Neuronal stem cell (in vitro differentiated cells): ENCODE results near the gene SERPINA1. TPM values are rescaled to one million over a fixed set of nuclear protein-coding genes. Genes with fewer than 3 reads are reported as not detected.

Source experiments
- DNase-seq: peaks from one replicate; pipeline ENCODE4 v3.0.0-alpha.2; 2013; ENCODE audit warnings: low spot score
- H2AFZ ChIP-seq: one replicate; pipeline ENCODE4 v1.6.1; 2013; ENCODE audit warnings: mild to moderate bottlenecking, low read length, inconsistent platforms
- H2AK5ac ChIP-seq: 2 replicates; pipeline ENCODE4 v1.6.1; 2013; ENCODE audit warnings: low read depth, mild to moderate bottlenecking, inconsistent platforms, low read length, moderate library complexity, mixed read lengths
- H2BK120ac ChIP-seq: 2 replicates; pipeline ENCODE4 v1.6.1; 2013; ENCODE audit warnings: low read depth, mild to moderate bottlenecking, inconsistent platforms, low read length, moderate library complexity, mixed read lengths
- H2BK12ac ChIP-seq: one replicate; pipeline ENCODE4 v1.6.1; 2013; ENCODE audit warnings: low read length, inconsistent platforms
- H2BK15ac ChIP-seq: 2 replicates; pipeline ENCODE4 v1.6.1; 2013; ENCODE audit warnings: mild to moderate bottlenecking, low read length, inconsistent platforms, mixed read lengths
- H2BK5ac ChIP-seq: one replicate; pipeline ENCODE4 v1.6.1; 2013; ENCODE audit warnings: inconsistent platforms, mild to moderate bottlenecking, low read length, moderate library complexity
- H3K14ac ChIP-seq: one replicate; pipeline ENCODE4 v1.6.1; 2013; ENCODE audit warnings: low read length, inconsistent platforms
- H3K18ac ChIP-seq: 2 replicates; pipeline ENCODE4 v1.6.1; 2013; ENCODE audit warnings: low read length, inconsistent platforms
- H3K23ac ChIP-seq: 2 replicates; pipeline ENCODE4 v1.6.1; 2013; ENCODE audit warnings: low read depth, mild to moderate bottlenecking, mixed read lengths, low read length, inconsistent platforms; ENCODE audit not compliant: poor library complexity
- H3K27ac ChIP-seq: replicated peaks from 3 replicates; pipeline ENCODE4 v1.5.1; 2013; ENCODE audit warnings: low read length, inconsistent platforms
- H3K27me3 ChIP-seq, 3 experiments: 2 replicates each; pipeline ENCODE4 v1.6.1; 2013; ENCODE audit warnings: low read length in 3 of 3, mild to moderate bottlenecking in 2 of 3, inconsistent platforms in 1 of 3, low read depth in 1 of 3, mixed read lengths in 1 of 3, moderate library complexity in 1 of 3; ENCODE audit not compliant: control insufficient read depth in 3 of 3, insufficient read depth in 3 of 3
- H3K36me3 ChIP-seq, 2 donors: replicated peaks in 1 of 2; 2 replicates each; pipeline ENCODE4 v1.6.1; 2013; ENCODE audit warnings: low read length in 2 of 2; ENCODE audit not compliant: control insufficient read depth in 2 of 2, insufficient read depth in 2 of 2
- H3K4ac ChIP-seq: 2 replicates; pipeline ENCODE4 v1.6.1; 2013; ENCODE audit warnings: inconsistent platforms, mild to moderate bottlenecking, low read length, moderate library complexity
- H3K4me1 ChIP-seq, 2 donors: 1 replicate in 1 of 2; 2 replicates in 1 of 2; pipeline ENCODE4 v1.6.1; 2013; ENCODE audit warnings: low read length in 2 of 2, low read depth in 1 of 2; ENCODE audit not compliant: control insufficient read depth in 2 of 2, insufficient read depth in 1 of 2
- H3K4me2 ChIP-seq: one replicate; pipeline ENCODE4 v1.6.1; 2013; ENCODE audit warnings: mild to moderate bottlenecking, low read length, inconsistent platforms; ENCODE audit not compliant: insufficient read depth, poor library complexity, severe bottlenecking
- H3K4me3 ChIP-seq, 2 donors: 2 replicates each; pipeline ENCODE4 v1.5.1; 2013; ENCODE audit warnings: low read length in 2 of 2, mild to moderate bottlenecking in 2 of 2, inconsistent platforms in 1 of 2, moderate library complexity in 1 of 2
- H3K79me1 ChIP-seq: one replicate; pipeline ENCODE4 v1.6.1; 2013; ENCODE audit warnings: low read depth, mild to moderate bottlenecking, inconsistent platforms, low read length, moderate library complexity
- H3K9ac ChIP-seq: one replicate; pipeline ENCODE4 v1.6.1; 2013; ENCODE audit warnings: mild to moderate bottlenecking, low read depth, low read length, inconsistent platforms; ENCODE audit not compliant: poor library complexity
- H3K9me3 ChIP-seq, 2 donors: replicated peaks in 1 of 2; 2 replicates each; pipeline versions ENCODE3 to v1.6.1; 2013; ENCODE audit warnings: low read length in 2 of 2, mild to moderate bottlenecking in 2 of 2, inconsistent platforms in 1 of 2, low read depth in 1 of 2, mixed read lengths in 1 of 2, moderate library complexity in 1 of 2; ENCODE audit not compliant: control insufficient read depth in 2 of 2, insufficient read depth in 1 of 2
- H4K8ac ChIP-seq: one replicate; pipeline ENCODE4 v1.6.1; 2013; ENCODE audit warnings: low read depth, mild to moderate bottlenecking, inconsistent platforms, low read length, moderate library complexity
- H4K91ac ChIP-seq: one replicate; pipeline ENCODE4 v1.6.1; 2013; ENCODE audit warnings: low read length, low read depth, mild to moderate bottlenecking, inconsistent platforms; ENCODE audit not compliant: poor library complexity
- WGBS, 2 donors: extraction: QIAGEN DNeasy Blood & Tissue Kit; methylation state at CpG; one replicate each; pipeline ENCODE4 v1.1.7; 2013; ENCODE audit warnings: missing lambda C conversion rate in 2 of 2, mixed read lengths in 1 of 2; ENCODE audit not compliant: insufficient read length in 2 of 2, insufficient replicate concordance in 1 of 2; ENCODE audit errors: extremely low coverage in 2 of 2; 5-methylcytosine and 5-hydroxymethylcytosine counted together
- polyA plus RNA-seq, 2 experiments: library from polyadenylated mRNA; stranded (reverse); fragments of 200-250 nt; gene quantifications; one replicate each; pipeline ENCODE4 v1.2.3, GENCODE V29; 2013

The SERPINA1 gene
- polyA plus RNA-seq (2013, experiment 1 of 2) = not detected
- 0.03 TPM for polyA plus RNA-seq (2013, experiment 2 of 2)

GRCh38 chr14:94388384-94389103, at the start of gene SERPINA1:
Gene SERPINA1, minus strand, starts transcription at chr14:94388602. Its CDS starts 5,365 bp downstream, at chr14:94383237.
- peak within 1 kb of the TSS; percentile 44 for H3K18ac ChIP-seq
- no peak for DNase-seq
- peak within 1 kb of the TSS; percentile 10 for H2BK15ac ChIP-seq
- H2BK120ac ChIP-seq = no peak within 1 kb of the TSS
- H3K4me1 ChIP-seq = peaks cover 0 to 2% of the 10 kb centered on the region in 2 donors
- H3K23ac ChIP-seq = no peak within 1 kb of the TSS
- peak within 1 kb of the TSS; percentile 79 for H2AK5ac ChIP-seq
- no peak within 1 kb of the TSS for H4K8ac ChIP-seq
- H2BK5ac ChIP-seq = no peak within 1 kb of the TSS
- H3K4me3 ChIP-seq = no peak within 1 kb of the TSS
- H3K9me3 ChIP-seq = no peaks in the 10 kb centered on the region
- WGBS, 2 donors = no CpG with 5 or more reads among the region's 18 CpGs
- H3K79me1 ChIP-seq = no peaks in the 10 kb centered on the region
- H3K36me3 ChIP-seq = no peaks in the 10 kb centered on the region
- H3K4me2 ChIP-seq = no peak within 1 kb of the TSS
- H2AFZ ChIP-seq = no peak within 1 kb of the TSS
- H3K27me3 ChIP-seq = peaks cover 0 to 6% (median 0%) of the 10 kb centered on the region in 3 experiments
- peak within 1 kb of the TSS; percentile 45 for H3K4ac ChIP-seq
- no peak within 1 kb of the TSS for H4K91ac ChIP-seq
- H2BK12ac ChIP-seq = no peak within 1 kb of the TSS
- H3K9ac ChIP-seq = no peak within 1 kb of the TSS
- H3K27ac ChIP-seq = no peak within 1 kb of the TSS
- peak within 1 kb of the TSS; percentile 72 for H3K14ac ChIP-seq

GRCh38 chr14:94428610-94429009, 40.2 kb upstream of the SERPINA1 start:
- no peak overlapping the region for H3K4me2 ChIP-seq
- no peak overlapping the region for H2BK120ac ChIP-seq
- H2BK12ac ChIP-seq = no peak overlapping the region
- no peak overlapping the region for H3K14ac ChIP-seq
- H3K36me3 ChIP-seq = no peaks in the 10 kb centered on the region
- H4K8ac ChIP-seq = no peak overlapping the region
- no peaks in the 10 kb centered on the region for H3K79me1 ChIP-seq
- H3K4ac ChIP-seq = no peak overlapping the region
- H3K9ac ChIP-seq = no peak overlapping the region
- H3K4me3 ChIP-seq = no peak overlapping the region
- no peak overlapping the region for H2AK5ac ChIP-seq
- H3K27me3 ChIP-seq = no peaks in the 10 kb centered on the region
- no peak overlapping the region for H3K23ac ChIP-seq
- H2BK5ac ChIP-seq = no peak overlapping the region
- H3K9me3 ChIP-seq = no peaks in the 10 kb centered on the region
- no CpG with 5 or more reads among the region's 2 CpGs for WGBS, 2 donors
- H3K18ac ChIP-seq = no peak overlapping the region
- H4K91ac ChIP-seq = no peak overlapping the region
- no peak for DNase-seq
- H3K27ac ChIP-seq = no peak overlapping the region
- H2BK15ac ChIP-seq = no peak overlapping the region
- H2AFZ ChIP-seq = no peak overlapping the region
- H3K4me1 ChIP-seq = peaks cover 0 to 3% of the 10 kb centered on the region in 2 donors

- no peak for DNase-seq
- Histone ChIP-seq H4K8ac (no peak overlapping the region), H2AFZ (no peak overlapping the region), H3K23ac (no peak overlapping the region), H3K4me1 (peaks cover 0 to 3% of the 10 kb centered on the region in 2 donors), H3K4me3 (no peak overlapping the region), H2BK15ac (no peak overlapping the region), H3K36me3 (no peaks in the 10 kb centered on the region), H3K27me3 (no peaks in the 10 kb centered on the region), H3K4ac (no peak overlapping the region), H3K14ac (no peak overlapping the region), H2BK120ac (no peak overlapping the region), H3K27ac (no peak overlapping the region), H2BK12ac (no peak overlapping the region), H3K9me3 (no peaks in the 10 kb centered on the region), H2BK5ac (no peak overlapping the region), H3K79me1 (no peaks in the 10 kb centered on the region), H4K91ac (no peak overlapping the region), H3K18ac (no peak overlapping the region), H3K4me2 (no peak overlapping the region), H2AK5ac (no peak overlapping the region), H3K9ac (no peak overlapping the region)
- WGBS, 2 donors = no CpG with 5 or more reads among the region's 9 CpGs
These were observed 38.7 kb upstream of the SERPINA1 start for GRCh38 chr14:94427016-94427613.

GRCh38 chr14:94426526-94426925, 38.1 kb upstream of the SERPINA1 start:
- DNase-seq = no peak
- WGBS, 2 donors = no CpG with 5 or more reads among the region's 4 CpGs
- H3K79me1 ChIP-seq = no peaks in the 10 kb centered on the region
- H3K27me3 ChIP-seq = no peaks in the 10 kb centered on the region
- no peak overlapping the region for H3K23ac ChIP-seq
- no peak overlapping the region for H3K4me3 ChIP-seq
- H3K4me2 ChIP-seq = no peak overlapping the region
- no peaks in the 10 kb centered on the region for H3K9me3 ChIP-seq
- H2AFZ ChIP-seq = no peak overlapping the region
- H3K4me1 ChIP-seq = peaks cover 0 to 3% of the 10 kb centered on the region in 2 donors
- H3K27ac ChIP-seq = no peak overlapping the region
- H3K14ac ChIP-seq = no peak overlapping the region
- no peak overlapping the region for H2BK12ac ChIP-seq
- no peak overlapping the region for H2BK15ac ChIP-seq
- no peak overlapping the region for H2AK5ac ChIP-seq
- H4K91ac ChIP-seq = no peak overlapping the region
- H3K9ac ChIP-seq = no peak overlapping the region
- H2BK120ac ChIP-seq = no peak overlapping the region
- no peak overlapping the region for H3K4ac ChIP-seq
- no peak overlapping the region for H2BK5ac ChIP-seq
- H4K8ac ChIP-seq = no peak overlapping the region
- H3K18ac ChIP-seq = no peak overlapping the region
- no peaks in the 10 kb centered on the region for H3K36me3 ChIP-seq
